Heart right ventricle (tissue), 16 donors: ENCODE results near the gene ZNF43. TPM values are rescaled to one million over a fixed set of nuclear protein-coding genes. Genes with fewer than 3 reads are reported as not detected.
"Not testable (repeated sequence)": the region's sequence is repeated elsewhere in the genome, so short reads cannot be mapped to it uniquely, and the experiment has no call there.

Experiments used
- ATAC-seq, 8 donors: fragments of 200-7000 bp; cut with Tn5 transposase; one replicate each; pipeline ENCODE4 v1.9.1; 2020; ENCODE audit warnings: mild to moderate bottlenecking in 8 of 8, moderate library complexity in 8 of 8, moderate number of reproducible peaks in 1 of 8
- DNase-seq, 2 donors: peaks; one replicate each; pipeline ENCODE4 v3.0.0-alpha.2; 2020
- H3K27ac ChIP-seq, 10 donors: fragments of 200-600 bp; sonication (generic) in 2 of 10; one replicate each; pipeline versions ENCODE4 v1.5.0 to v1.8.0; 2020 to 2022; ENCODE audit warnings: mild to moderate bottlenecking in 3 of 10
- H3K27me3 ChIP-seq, 7 donors: fragments of 200-600 bp; one replicate each; pipeline ENCODE4 v1.8.0; 2021 to 2022; ENCODE audit warnings: mild to moderate bottlenecking in 2 of 7
- H3K36me3 ChIP-seq, 9 donors: fragments of 200-600 bp; sonication (generic) in 1 of 9; one replicate each; pipeline versions ENCODE4 v1.5.0 to v1.8.0; 2020 to 2022; ENCODE audit warnings: mild to moderate bottlenecking in 2 of 9
- H3K4me1 ChIP-seq, 9 donors: fragments of 200-600 bp; sonication (generic) in 1 of 9; one replicate each; pipeline versions ENCODE4 v1.5.0 to v1.8.0; 2020 to 2022; ENCODE audit warnings: mild to moderate bottlenecking in 4 of 9
- H3K4me3 ChIP-seq, 10 donors: fragments of 200-600 bp; sonication (generic) in 2 of 10; one replicate each; pipeline versions ENCODE4 v1.5.0 to v1.8.0; 2020 to 2022; ENCODE audit warnings: mild to moderate bottlenecking in 7 of 10, moderate library complexity in 2 of 10
- H3K9me3 ChIP-seq, 11 donors: fragments of 200-600 bp in 10 of 11; sonication (generic) in 2 of 11; one replicate each; pipeline versions ENCODE4 v1.5.0 to v1.8.0; 2013 to 2022; ENCODE audit warnings: mild to moderate bottlenecking in 2 of 11, control low read depth in 1 of 11, moderate library complexity in 1 of 11
- CTCF ChIP-seq, 9 donors: fragments of 200-600 bp; sonication (generic) in 2 of 9; IDR thresholded peaks; one replicate each; pipeline versions ENCODE4 v1.5.0 to v1.8.0; 2021 to 2022; ENCODE audit warnings: antibody characterized with exemption in 9 of 9, mild to moderate bottlenecking in 5 of 9, moderate library complexity in 1 of 9
- WGBS, 2 donors: extraction: QIAGEN DNeasy Blood & Tissue Kit; methylation state at CpG; one replicate each; pipeline ENCODE4 v1.1.7; 2013; ENCODE audit warnings: inconsistent platforms in 1 of 2; 5-methylcytosine and 5-hydroxymethylcytosine counted together
- intact Hi-C, 10 donors: fragments of 100-400 bp; cut with DNase I; formaldehyde crosslinking; loops; one replicate each; pipeline versions ENCODE4 v1.11.1 to v1.14.2; 2022
- polyA plus RNA-seq, 2 donors: library from polyadenylated mRNA; stranded (reverse); fragments of 200-250 nt; gene quantifications; one replicate each; pipeline ENCODE4 v1.2.3, GENCODE V29; 2013
- total RNA-seq, 10 donors: library from RNA; stranded (reverse); fragmentation: NEBNext Ultra II Directional in 3 of 10; extraction: Animal tissue kit (Norgen Biotek cat#: 25700) in 3 of 10; gene quantifications; one replicate each; pipeline versions ENCODE4 v1.2.1 to v1.2.4, GENCODE V29; 2021 to 2023
- donor health status: Arrhythmogenic right ventricular cardiomyopathy.
- donor health status: ischemic (EF 13 %, LVEDD 7.1; RV severe dilation, severe dysfunction).
- donor health status: healthy with polysubstance abuse.
- donor health status: DM: no; HTN: yes; CAD: no.
- donor health status: DM: no; HTN: no; CAD: no.
- donor health status: ischemic (EF 25% LVEDD 6.9; RV normal size, moderate dysfunction).
- donor health status: ischemic (EF 25% LVEDD 5.7; RV mildly dilated, moderate dysfunction).
- donor health status: healthy.
- donor health status: DM: yes; HTN: yes; CAD: no.
- donor health status: Ischemic cardiomyopathy.
- donor health status: ischemic (EF 35%, LVEDD 5.7; RV mildly dilated, moderate dysfunction).
- donor health status: nonischemic (EF 11% LVEDD 7.7; RV severe dilation, severe dysfunction).
- donor health status: DM: yes; HTN: yes; CAD: no.
- donor health status: PGD.
- donor health status: ischemic (EF 29% LVEDD 5.4; RV normal size, mild dysfunction).
- donor health status: nonischemic (EF 23%, LVEDD 6.1; RV moderate dilation, normal function).

ZNF43 gene
- total and polyA plus RNA-seq, 12 donors, result 1.9 to 9.5 (median 7.2) TPM

GRCh38 chr19:21812448-21812847 is 23.5 kb downstream of the ZNF43 start:
- no peaks in the 10 kb centered on the region for H3K4me1 ChIP-seq
- H3K27me3 ChIP-seq, result no peaks in the 10 kb centered on the region
- peaks cover 0 to 100% (median 96%) of the 10 kb centered on the region in 9 donors for H3K36me3 ChIP-seq
- no peak overlapping the region for H3K4me3 ChIP-seq
- H3K27ac ChIP-seq, result no peak overlapping the region
- H3K9me3 ChIP-seq, result peaks cover 0 to 100% (median 70%) of the 10 kb centered on the region in 11 donors
- ATAC-seq, result no peak
- TF ChIP-seq CTCF (IDR thresholded peaks at IDR 0.05), result no peak
- intact Hi-C loops, result no loop called here
- 99 to 100% methylated on average over 4 of the region's 4 CpGs for WGBS, 2 donors
- DNase-seq, result no peak

GRCh38 chr19:21808400-21809000 is 27.5 kb downstream of the ZNF43 start:
- Histone ChIP-seq H3K9me3 (peaks cover 0 to 100% (median 91%) of the 10 kb centered on the region in 11 donors), H3K36me3 (peaks cover 0 to 72% (median 59%) of the 10 kb centered on the region in 9 donors)
- H3K27me3 ChIP-seq, intact Hi-C loops, H3K4me3 ChIP-seq, DNase-seq, H3K27ac ChIP-seq, H3K4me1 ChIP-seq, ATAC-seq: not testable (repeated sequence)
- 98 to 99% methylated on average over 3 of the region's 3 CpGs for WGBS, 2 donors

- intact Hi-C loops, result no loop called here
- no peak for ATAC-seq
These were observed 46.4 kb downstream of the ZNF43 start for GRCh38 chr19:21789466-21790085.

GRCh38 chr19:21786936-21787335 is 49.0 kb downstream of the ZNF43 start:
- Histone ChIP-seq H3K27ac (no peak overlapping the region), H3K4me1 (no peaks in the 10 kb centered on the region), H3K4me3 (no peak overlapping the region), H3K9me3 (peaks cover 0 to 43% (median 0%) of the 10 kb centered on the region in 11 donors), H3K27me3 (no peaks in the 10 kb centered on the region), H3K36me3 (no peaks in the 10 kb centered on the region)
- DNase-seq (no peak), ATAC-seq (no peak)
- TF ChIP-seq CTCF (IDR thresholded peaks at IDR 0.05), result no peak
- intact Hi-C loops, result no loop called here
- 92% methylated on average over 3 of the region's 3 CpGs for WGBS, 2 donors

More at GRCh38 chr19:21789466-21790085, 46.4 kb downstream of the ZNF43 start:
- Histone ChIP-seq H3K27ac (no peak overlapping the region), H3K36me3 (no peaks in the 10 kb centered on the region), H3K4me3 (no peak overlapping the region), H3K27me3 (no peaks in the 10 kb centered on the region), H3K9me3 (peaks cover 0 to 55% (median 0%) of the 10 kb centered on the region in 11 donors), H3K4me1 (no peaks in the 10 kb centered on the region)
- no peak for DNase-seq
- TF ChIP-seq CTCF (IDR thresholded peaks at IDR 0.05), result no peak
- 74 to 84% methylated on average over 5 of the region's 5 CpGs for WGBS, 2 donors

- H3K4me1 ChIP-seq, H3K27me3 ChIP-seq, H3K27ac ChIP-seq, H3K4me3 ChIP-seq, intact Hi-C loops, DNase-seq, H3K36me3 ChIP-seq, ATAC-seq, H3K9me3 ChIP-seq: not testable (repeated sequence)
- WGBS, 2 donors, result 93 to 94% methylated on average over 15 to 20 of the region's 30 CpGs
These were observed 60.2 kb downstream of the ZNF43 start for GRCh38 chr19:21775792-21776191.
